Activated CD8-positive, alpha-beta memory T cell treated with anti-CD3 and anti-CD28 coated beads, Interleukin-2, amount 50 U/mL, for 4 hours (primary cell): ENCODE results near the gene RTN1.

Experiments
- DNase-seq: peaks from one replicate; pipeline ENCODE4 v3.0.0-alpha.2; 2020

RTN1 gene

DNA sequence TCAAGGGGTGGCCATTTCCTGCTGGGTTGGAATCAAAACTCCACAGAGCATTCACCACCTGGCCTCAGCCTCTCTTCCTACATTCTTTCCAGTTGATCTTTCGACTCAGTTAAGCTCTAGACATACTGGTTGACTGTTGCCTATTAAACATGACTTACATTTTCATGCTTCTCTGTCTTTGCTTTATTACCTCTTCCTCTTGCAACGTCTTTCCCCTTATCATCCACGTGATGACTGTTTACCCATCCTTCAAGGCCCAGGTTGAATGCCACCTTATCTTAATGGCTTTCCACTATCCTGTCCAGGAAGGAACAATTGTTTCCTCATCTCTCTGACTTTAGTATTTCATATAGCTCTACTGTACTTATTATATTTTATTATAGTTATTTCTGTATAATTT lies 269.5 kb downstream of the RTN1 start:
- DNase-seq: no peak

DNA sequence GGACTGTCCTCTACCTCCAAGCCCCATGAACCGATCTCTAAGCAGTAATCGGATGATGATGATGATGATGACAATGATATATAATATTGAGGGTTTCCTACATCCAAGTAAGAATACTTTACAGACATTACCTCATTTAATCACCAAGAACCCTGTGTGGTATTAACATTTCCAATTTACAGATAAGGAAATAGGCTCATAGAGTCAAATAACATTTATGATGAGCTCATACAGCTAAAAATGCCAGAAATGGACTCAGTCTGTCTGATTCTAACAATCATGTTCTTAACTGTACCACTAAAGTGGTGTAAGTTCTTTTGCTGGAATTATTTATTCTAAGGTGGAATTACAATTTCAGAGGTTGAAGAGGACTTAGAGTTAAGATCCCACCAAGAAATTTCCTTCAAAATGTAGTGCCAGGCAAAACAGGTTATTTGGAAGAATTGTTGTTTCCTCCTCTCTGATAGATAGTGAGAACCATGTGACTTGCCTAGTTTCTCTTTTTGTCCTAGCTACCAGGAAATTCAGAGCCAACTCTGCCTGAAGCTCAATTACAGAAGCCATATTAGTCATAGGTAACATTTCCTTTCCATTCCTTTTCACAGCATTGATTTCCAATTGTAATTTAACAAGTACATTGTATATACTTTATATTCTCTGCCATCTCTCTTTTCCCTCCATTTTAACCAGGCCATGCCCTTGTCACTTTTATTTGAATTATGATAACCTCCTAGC lies 270.2 kb downstream of the RTN1 start:
- DNase-seq: no peak

DNA sequence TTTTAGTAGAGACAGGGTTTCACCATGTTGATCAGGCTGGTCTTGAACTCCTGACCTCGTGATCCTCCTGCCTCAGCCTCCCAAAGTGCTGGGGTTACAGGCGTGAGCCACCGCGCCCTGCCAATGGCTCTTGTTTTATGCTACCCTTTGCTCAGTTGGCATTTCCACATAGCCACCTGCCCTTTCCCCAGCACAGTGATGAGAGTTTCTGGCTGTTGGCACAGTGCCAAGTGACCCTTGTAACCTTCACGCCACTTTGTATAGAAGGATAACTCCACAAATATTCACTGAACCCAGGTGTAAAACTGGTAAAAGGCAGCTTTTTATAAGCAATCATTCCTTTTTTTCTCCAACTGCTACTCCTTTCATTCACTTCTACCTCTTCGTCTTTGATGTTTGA lies 275.5 kb downstream of the RTN1 start:
- DNase-seq: no peak

GRCh38 chr14:59591641-59592370 lies 278.8 kb downstream of the RTN1 start:
- DNase-seq: no peak

DNA sequence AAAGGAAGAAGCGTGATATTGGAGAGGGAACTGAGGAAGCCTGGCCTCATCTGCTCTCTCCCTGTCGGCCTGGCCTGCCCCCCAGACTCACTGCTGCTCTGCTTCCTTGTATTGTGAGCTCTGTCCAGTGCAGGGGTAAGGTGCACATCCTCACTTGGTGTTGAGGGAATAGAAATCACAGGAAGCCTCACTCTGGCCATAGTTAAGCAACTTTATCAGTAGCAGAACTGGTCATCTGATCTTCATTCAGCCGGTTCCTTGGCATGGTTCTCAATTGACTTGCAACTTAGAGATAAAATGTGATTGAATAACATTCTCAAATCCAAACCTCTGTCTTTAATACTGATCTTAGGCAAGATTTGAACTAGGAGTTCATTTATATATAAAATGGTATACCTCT lies 282.5 kb downstream of the RTN1 start:
- no peak for DNase-seq

- DNase-seq: no peak
Measured at GRCh38 chr14:59585891-59586554, 284.6 kb downstream of the RTN1 start.

- DNase-seq: no peak
Measured at GRCh38 chr14:59583755-59584154, 286.8 kb downstream of the RTN1 start.

- no peak for DNase-seq
Measured at GRCh38 chr14:59582845-59583509, 287.6 kb downstream of the RTN1 start.

DNA sequence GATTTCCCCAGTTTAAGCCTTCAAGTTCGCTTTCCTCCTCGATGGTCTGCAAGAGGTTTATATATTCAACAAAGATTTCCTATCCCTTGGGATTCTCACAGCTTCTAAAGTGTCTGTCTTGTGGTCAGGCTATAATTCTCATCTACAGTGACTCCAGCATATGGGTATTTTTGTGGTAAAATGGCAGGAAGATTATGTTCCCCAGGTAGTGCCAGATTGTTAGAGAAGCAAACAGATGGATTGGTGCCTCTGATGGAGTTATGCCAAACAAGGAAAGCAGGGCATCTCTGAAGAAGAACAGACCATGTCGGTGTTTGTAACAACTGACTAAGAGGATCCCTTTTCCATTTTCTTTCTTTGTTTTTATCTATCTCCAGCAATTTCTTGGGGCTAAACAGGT lies 288.4 kb downstream of the RTN1 start:
- DNase-seq: no peak

GRCh38 chr14:59580911-59581310 lies 289.7 kb downstream of the RTN1 start:
- DNase-seq: no peak

- DNase-seq: peak; percentile 82
Measured at GRCh38 chr14:59576332-59577294, 294.0 kb downstream of the RTN1 start, which contains the start of gene CCDC175. Gene CCDC175, minus strand, starts transcription at chr14:59576812. Its CDS starts 37 bp downstream, at chr14:59576775.

DNA sequence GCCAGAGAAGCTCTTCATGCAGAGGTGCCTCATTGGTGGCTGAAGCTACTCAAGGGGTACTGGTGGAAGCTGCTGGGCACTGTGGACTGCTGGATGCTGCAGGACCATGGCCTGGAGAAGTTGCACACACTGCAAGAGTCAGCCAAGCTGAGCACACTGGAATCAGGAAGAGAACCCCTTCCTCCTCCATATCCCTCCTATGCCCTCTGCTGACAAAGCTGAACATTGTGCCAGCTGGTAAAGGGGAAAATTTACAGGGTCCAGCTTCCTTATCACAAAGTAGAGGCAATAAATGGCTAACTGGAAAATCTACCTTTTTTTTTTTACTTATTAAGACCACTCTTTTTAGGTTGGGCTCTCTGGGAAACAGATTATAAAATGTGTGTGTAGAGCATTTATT lies 300.5 kb downstream of the RTN1 start:
- DNase-seq: no peak

DNA sequence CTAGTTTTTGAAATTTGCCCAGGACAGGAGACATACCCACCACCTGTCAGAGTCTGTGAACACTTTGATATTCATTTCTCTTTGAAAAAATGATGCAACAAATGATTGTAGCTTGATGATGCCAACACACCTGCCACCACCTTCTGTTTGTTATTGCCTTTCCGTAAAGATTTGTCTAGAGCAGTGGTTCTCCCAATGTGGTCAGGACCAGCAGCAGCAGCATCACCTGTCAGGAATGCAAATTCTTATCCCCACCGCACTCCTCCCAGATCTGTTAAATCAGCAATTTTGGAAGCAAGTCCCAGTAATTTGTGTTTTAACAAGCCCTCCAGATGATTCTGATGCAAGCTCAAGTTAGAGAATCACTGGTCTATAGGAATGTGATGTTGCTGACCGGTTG lies 303.9 kb downstream of the RTN1 start:
- no peak for DNase-seq

- no peak for DNase-seq
Measured at GRCh38 chr14:59566296-59566695, 304.3 kb downstream of the RTN1 start.

- no peak for DNase-seq
Measured at GRCh38 chr14:59565087-59565486, 305.5 kb downstream of the RTN1 start.

DNA sequence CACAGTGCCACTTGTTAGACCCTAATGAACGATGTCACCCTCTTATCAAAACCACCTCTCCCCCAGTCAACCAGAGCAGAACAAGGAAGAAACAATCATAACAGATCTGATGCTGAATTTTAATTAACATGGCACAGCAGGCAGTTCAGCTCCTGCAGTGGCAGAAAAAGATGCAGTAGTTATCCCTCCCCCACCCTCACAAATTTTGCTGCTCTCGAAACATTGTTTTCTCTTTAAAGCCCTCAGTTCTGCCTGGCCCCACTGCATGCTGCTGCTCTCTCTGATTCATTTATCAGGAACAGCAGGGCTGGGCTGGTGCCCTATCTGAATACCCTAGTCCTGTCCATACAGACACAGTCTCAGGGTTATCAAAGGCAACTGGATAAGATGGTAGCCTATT lies 306.2 kb downstream of the RTN1 start:
- DNase-seq: no peak

- no peak for DNase-seq
Measured at GRCh38 chr14:59547310-59547709, 323.3 kb downstream of the RTN1 start.
